ENCODE results near the gene STXBP3. TPM values are rescaled to one million over a fixed set of nuclear protein-coding genes. Genes with fewer than 3 reads are reported as not detected.
A peak's percentile ranks its signal among the peaks of the same experiment; 100 is the strongest.

Gene STXBP3
- total and polyA plus RNA-seq, 2 of the 13 experiments (the other 11 are each of a cell fraction or from before 2014, with no cell fraction given) = 13.0 to 20.8 TPM

GRCh38 chr1:108799001-108799400, 52.5 kb downstream of the STXBP3 start (continued):
- no peak for TF ChIP-seq ZBTB4 (CRISPR knock-in tag; IDR thresholded peaks at IDR 0.05; ENCODE audit: borderline replicate concordance)
- TF ChIP-seq TIGD3 (CRISPR knock-in tag; IDR thresholded peaks at IDR 0.05; ENCODE audit: borderline replicate concordance) = no peak
- no peak for TF ChIP-seq ZNF709 (CRISPR knock-in tag; IDR thresholded peaks at IDR 0.05)
- TF ChIP-seq NR2C2 (CRISPR knock-in tag; IDR thresholded peaks at IDR 0.05; ENCODE audit: borderline replicate concordance) = no peak
- no peak for TF ChIP-seq MYPOP (CRISPR knock-in tag; IDR thresholded peaks at IDR 0.05)
- TF ChIP-seq MLLT10 (CRISPR knock-in tag; IDR thresholded peaks at IDR 0.05) = no peak

GRCh38 chr1:108801101-108801500, 54.6 kb downstream of the STXBP3 start:
- Histone ChIP-seq H3K9me3 (ENCODE audit: low read length) (no peaks in the 10 kb centered on the region), H4K20me1 (ENCODE audit: insufficient read depth, low read length) (no peaks in the 10 kb centered on the region), H3K79me2 (ENCODE audit: insufficient read depth, low read length) (no peaks in the 10 kb centered on the region), H3K4me3 (replicated peaks in 1 of 3; ENCODE audit: insufficient read depth in 1 of 3, low read depth in 2 of 3, low read length in 3 of 3) (no peak overlapping the region), H3K4me1 (ENCODE audit: insufficient read depth, low read length) (peaks cover 18% of the 10 kb centered on the region), H3K4me2 (ENCODE audit: low read depth, low read length) (no peak overlapping the region), H3K27me3 (ENCODE audit: control insufficient read depth in 1 of 2, insufficient read depth in 2 of 2, low read length in 2 of 2) (no peaks in the 10 kb centered on the region), H3K9ac (ENCODE audit: insufficient read depth, low read depth, low read length) (no peak overlapping the region), H2AFZ (ENCODE audit: low read length) (no peak overlapping the region), H3K36me3 (replicated peaks in 1 of 2; ENCODE audit: control insufficient read depth in 1 of 2, insufficient read depth in 2 of 2, low read length in 2 of 2) (peaks cover 4 to 19% of the 10 kb centered on the region in 2 experiments; a peak in 3 of 5 replicates), H3K27ac (ENCODE audit: extremely low read length, insufficient read depth, low read length) (no peak overlapping the region)
- ATAC-seq = no peak
- DNase-seq (ENCODE audit: low spot score) = no peak
- in situ Hi-C loops (cut with HindIII; ENCODE audit: extremely low pct_ligation_motif_present, low pct_unique_long_range_greater_than_20kb) (no loop called here), intact Hi-C loops (cut with micrococcal nuclease; ENCODE audit: unreplicated experiment) (no loop called here)
- FAIRE-seq = no peak
- no peak for TF ChIP-seq ZNF331 (CRISPR knock-in tag; IDR thresholded peaks at IDR 0.05)
- peak; percentile 45; the same call in 1 of the 2 replicates for TF ChIP-seq ZNF652 (CRISPR knock-in tag; IDR thresholded peaks at IDR 0.05; ENCODE audit: borderline replicate concordance, low read depth)
- no peak for TF ChIP-seq CAMTA2 (CRISPR knock-in tag; IDR thresholded peaks at IDR 0.05; ENCODE audit: borderline replicate concordance)
- no peak for TF ChIP-seq BRCA1 (CRISPR knock-in tag; IDR thresholded peaks at IDR 0.05)
- ChIA-PET POLR2A (no interaction called here), CTCF (ENCODE audit: low intra/inter-chr PET ratio, low total read pairs) (no interaction called here)
- no TSS peak for BruUV-seq (replicated peaks)
